HepG2 (cell line): ENCODE results near the gene PDSS2. TPM values are rescaled to one million over a fixed set of nuclear protein-coding genes. Genes with fewer than 3 reads are reported as not detected.

Experiments used
- BRD4 ChIP-seq: sonication (generic); formaldehyde crosslinking; IDR thresholded peaks from 2 replicates; pipeline ENCODE4 v1.4.0; 2020; ENCODE audit warnings: missing genetic modification reagents
- DZIP1 ChIP-seq: sonication (generic); formaldehyde crosslinking; IDR thresholded peaks from 2 replicates; pipeline ENCODE4 v1.5.0; 2020; ENCODE audit warnings: mild to moderate bottlenecking, missing genetic modification reagents
- E2F1 ChIP-seq: sonication (generic); formaldehyde crosslinking; IDR thresholded peaks from 2 replicates; pipeline ENCODE4 v1.5.0; 2020; ENCODE audit warnings: missing genetic modification reagents
- FOSL1 ChIP-seq: sonication (generic); formaldehyde crosslinking; IDR thresholded peaks from 2 replicates; pipeline ENCODE4 v1.9.0; 2021; ENCODE audit warnings: missing genetic modification reagents, borderline replicate concordance
- FUBP1 ChIP-seq: sonication (generic); formaldehyde crosslinking; IDR thresholded peaks from 2 replicates; pipeline ENCODE4 v1.5.1; 2020; ENCODE audit warnings: missing genetic modification reagents, mild to moderate bottlenecking, borderline replicate concordance
- GPBP1L1 ChIP-seq: sonication (generic); formaldehyde crosslinking; IDR thresholded peaks from 2 replicates; pipeline ENCODE4 v1.5.0; 2020; ENCODE audit warnings: mild to moderate bottlenecking, missing genetic modification reagents
- MXI1 ChIP-seq: IDR thresholded peaks from 3 replicates; pipeline ENCODE4 v1.6.1; 2012; ENCODE audit warnings: low read depth, low read length, inconsistent platforms, borderline replicate concordance
- RFXAP ChIP-seq: sonication (generic); formaldehyde crosslinking; IDR thresholded peaks from 2 replicates; pipeline ENCODE4 v1.4.0; 2020; ENCODE audit warnings: missing genetic modification reagents, borderline replicate concordance
- SMAD3 ChIP-seq: sonication (generic); formaldehyde crosslinking; IDR thresholded peaks from 2 replicates; pipeline ENCODE4 v1.4.0; 2020; ENCODE audit warnings: missing genetic modification reagents
- SNAPC5 ChIP-seq: sonication (generic); formaldehyde crosslinking; IDR thresholded peaks from 2 replicates; pipeline ENCODE4 v1.8.1; 2023; ENCODE audit warnings: mild to moderate bottlenecking, missing genetic modification reagents, borderline replicate concordance
- SYNCRIP ChIP-seq: fragments of 200-400 bp; formaldehyde crosslinking; IDR thresholded peaks from 2 replicates; pipeline ENCODE4 v1.6.1; 2018; ENCODE audit warnings: mild to moderate bottlenecking, low read depth, low read length; ENCODE audit not compliant: insufficient read depth
- TRAFD1 ChIP-seq: sonication (generic); formaldehyde crosslinking; IDR thresholded peaks from 2 replicates; pipeline ENCODE4 v1.5.1; 2020; ENCODE audit warnings: missing genetic modification reagents, mild to moderate bottlenecking, borderline replicate concordance
- XRCC5 ChIP-seq: fragments of 200-400 bp; formaldehyde crosslinking; optimal IDR thresholded peaks from 2 replicates; pipeline ENCODE3; 2017; ENCODE audit warnings: mild to moderate bottlenecking, low read length
- ZNF354B ChIP-seq: sonication (generic); formaldehyde crosslinking; IDR thresholded peaks from 2 replicates; pipeline ENCODE4 v1.8.0; 2022; ENCODE audit warnings: mild to moderate bottlenecking, missing genetic modification reagents
- ZNF496 ChIP-seq: sonication (generic); formaldehyde crosslinking; IDR thresholded peaks from 2 replicates; pipeline ENCODE4 v1.8.1; 2023; ENCODE audit warnings: mild to moderate bottlenecking, moderate library complexity, missing genetic modification reagents; ENCODE audit not compliant: insufficient replicate concordance
- ZNF607 ChIP-seq: sonication (generic); formaldehyde crosslinking; IDR thresholded peaks from 2 replicates; pipeline ENCODE4 v1.5.1; 2020; ENCODE audit warnings: missing genetic modification reagents, mild to moderate bottlenecking, borderline replicate concordance
- ZNF724P ChIP-seq: sonication (generic); formaldehyde crosslinking; IDR thresholded peaks from 2 replicates; pipeline ENCODE4 v1.8.0; 2022; ENCODE audit warnings: missing genetic modification reagents, borderline replicate concordance
- ZNF776 ChIP-seq: sonication (generic); formaldehyde crosslinking; IDR thresholded peaks from 2 replicates; pipeline ENCODE4 v1.4.0; 2020; ENCODE audit warnings: mild to moderate bottlenecking, missing genetic modification reagents
- ZNF879 ChIP-seq: sonication (generic); formaldehyde crosslinking; IDR thresholded peaks from 2 replicates; pipeline ENCODE4 v1.8.1; 2023; ENCODE audit warnings: missing genetic modification reagents
- ZNF891 ChIP-seq: sonication (generic); formaldehyde crosslinking; IDR thresholded peaks from 2 replicates; pipeline ENCODE4 v1.5.0; 2020; ENCODE audit warnings: mild to moderate bottlenecking, missing genetic modification reagents
- polyA plus RNA-seq, 8 experiments: library from polyadenylated mRNA; depleted of rRNA in 3 of 8; stranded (reverse) in 7 of 8; unstranded in 1 of 8; fragments of >200 nt; fragmentation: Illumina TruSeq in 4 of 8; extraction: Trizol in 4 of 8; gene quantifications; 2 replicates each; pipeline versions ENCODE4 v1.2.1 to v1.2.3, GENCODE V29; 2011 to 2016; ENCODE audit warnings: low read depth in 4 of 8, missing spikeins in 1 of 8, mixed read lengths in 1 of 8; ENCODE audit not compliant: insufficient read depth in 1 of 8
- total RNA-seq, 5 experiments: library from RNA; depleted of rRNA; stranded (reverse); fragments of >200 nt; fragmentation: Illumina TruSeq; extraction: Trizol; gene quantifications; 2 replicates each; pipeline ENCODE4 v1.2.3, GENCODE V29; 2016; ENCODE audit warnings: low read depth in 1 of 5

The PDSS2 gene
- total and polyA plus RNA-seq, 2 of the 13 experiments (the other 11 are each of a cell fraction or from before 2014, with no cell fraction given): 16.2 to 17.0 TPM

- no peak for TF ChIP-seq DZIP1 (CRISPR knock-in tag)
- TF ChIP-seq ZNF891 (CRISPR knock-in tag): no peak
- TF ChIP-seq FOSL1 (CRISPR knock-in tag): no peak
- TF ChIP-seq TRAFD1: no peak
- TF ChIP-seq BRD4 (CRISPR knock-in tag): peak; percentile 19; the same call in 1 of the 2 replicates
- peak; percentile 61; the same call in 1 of the 2 replicates for TF ChIP-seq E2F1
- no peak for TF ChIP-seq XRCC5
- no peak for TF ChIP-seq SNAPC5 (CRISPR knock-in tag)
- no peak for TF ChIP-seq ZNF776
- TF ChIP-seq RFXAP: no peak
- no peak for TF ChIP-seq MXI1
- TF ChIP-seq SMAD3 (CRISPR knock-in tag): no peak
- TF ChIP-seq ZNF607 (CRISPR knock-in tag): no peak
- no peak for TF ChIP-seq SYNCRIP
- no peak for TF ChIP-seq ZNF879 (CRISPR knock-in tag)
- no peak for TF ChIP-seq ZNF496 (CRISPR knock-in tag)
- no peak for TF ChIP-seq GPBP1L1 (CRISPR knock-in tag)
- TF ChIP-seq FUBP1 (CRISPR knock-in tag): no peak
- TF ChIP-seq ZNF724P (CRISPR knock-in tag): no peak
- no peak for TF ChIP-seq ZNF354B
Observed at GRCh38 chr6:107458672-107459282, 587 bp downstream of the PDSS2 start (continued).
